RWPE2 (cell line): Measurements from ENCODE around the gene MOK.
"Not testable (repeated sequence)": the region's sequence is repeated elsewhere in the genome, so short reads cannot be mapped to it uniquely, and the experiment has no call there.

Experiments
- ATAC-seq: fragments of 200-7000 bp; cut with Tn5 transposase; 3 replicates; pipeline ENCODE4 v1.9.1; 2021; ENCODE audit warnings: low read depth
- DNase-seq: peaks from one replicate; pipeline ENCODE4 v3.0.0-alpha.2; 2020; ENCODE audit warnings: low spot score
- H3K27ac ChIP-seq: fragments of 450-650 bp; 2 replicates; pipeline ENCODE4 v1.5.1; 2017; ENCODE audit warnings: mild to moderate bottlenecking; ENCODE audit not compliant: poor library complexity, severe bottlenecking
- H3K27me3 ChIP-seq: fragments of 250-450 bp; sonication (Bioruptor Pico); 2 replicates; pipeline ENCODE4 v1.5.1; 2021; ENCODE audit warnings: mild to moderate bottlenecking, moderate library complexity; ENCODE audit not compliant: insufficient read depth, poor library complexity, severe bottlenecking
- H3K36me3 ChIP-seq: fragments of 250-450 bp; sonication (Bioruptor Pico); 2 replicates; pipeline ENCODE4 v1.5.1; 2020; ENCODE audit warnings: low read depth, mild to moderate bottlenecking, moderate library complexity
- H3K4me1 ChIP-seq: fragments of 250-450 bp; sonication (Bioruptor Pico); 2 replicates; pipeline ENCODE4 v1.5.1; 2021; ENCODE audit warnings: mild to moderate bottlenecking, moderate library complexity; ENCODE audit not compliant: insufficient read depth, poor library complexity, severe bottlenecking
- H3K4me3 ChIP-seq: fragments of 250-450 bp; sonication (Bioruptor Pico); 2 replicates; pipeline ENCODE4 v1.5.1; 2021; ENCODE audit warnings: mild to moderate bottlenecking, moderate library complexity; ENCODE audit not compliant: severe bottlenecking
- H3K9me3 ChIP-seq: fragments of 250-450 bp; sonication (Bioruptor Pico); 2 replicates; pipeline ENCODE4 v1.5.1; 2021; ENCODE audit warnings: mild to moderate bottlenecking, moderate library complexity; ENCODE audit not compliant: severe bottlenecking
- CTCF ChIP-seq: fragments of 450-650 bp; IDR thresholded peaks from one replicate; pipeline ENCODE4 v1.5.1; 2017; ENCODE audit warnings: mild to moderate bottlenecking, moderate library complexity; ENCODE audit not compliant: poor library complexity, severe bottlenecking

The MOK gene

DNA sequence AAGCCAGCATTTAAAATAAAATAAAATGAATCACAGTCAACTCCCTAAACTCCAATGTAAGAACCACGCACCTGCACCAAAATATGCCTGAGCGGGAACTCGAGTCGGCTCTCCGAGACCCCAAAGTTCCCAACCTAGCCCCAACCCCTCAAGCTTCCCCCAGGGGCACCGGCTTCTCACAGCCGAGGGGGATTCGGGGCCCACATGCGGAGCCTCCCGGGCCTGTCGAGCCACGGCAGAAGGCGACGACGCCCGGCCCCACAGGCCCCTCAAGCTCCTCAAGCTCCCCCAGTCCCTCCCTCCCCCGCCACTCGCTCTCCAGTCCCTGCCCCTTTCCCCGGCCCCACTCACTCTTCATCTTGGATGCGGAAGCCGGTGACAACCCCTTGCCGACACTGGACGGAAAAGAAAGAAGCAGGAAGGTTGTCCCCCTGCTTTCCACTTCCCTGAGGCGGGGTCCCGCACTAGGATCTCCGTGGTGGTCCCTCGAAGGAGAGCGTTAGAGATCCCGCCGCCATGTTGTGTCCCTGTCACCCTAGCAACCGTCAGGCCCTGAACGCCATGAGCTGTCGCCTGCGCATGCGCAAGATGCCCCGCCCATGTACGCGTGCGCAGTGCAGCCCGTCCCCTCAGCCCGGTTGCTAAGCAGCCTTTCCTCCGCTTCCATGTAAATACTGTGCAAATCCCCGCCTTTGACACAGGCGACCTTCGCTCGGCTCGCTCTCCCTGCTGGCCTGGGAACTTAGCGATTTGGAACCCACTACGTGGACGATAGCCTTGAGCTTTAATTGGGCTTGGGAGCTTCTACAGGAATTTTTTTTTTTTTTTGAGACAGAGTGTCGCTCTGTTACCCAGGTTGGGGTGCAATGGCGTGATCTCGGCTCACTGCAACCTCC lies at the start of gene MOK:
MOK (minus strand) TSS at position 554 of the 896 bp plus-strand sequence; CDS start at position 358, 196 bp downstream.
- DNase-seq (peak; percentile 93), ATAC-seq (peak; percentile 96)
- H3K27me3 ChIP-seq: no peaks in the 10 kb centered on the region
- no peaks in the 10 kb centered on the region for H3K9me3 ChIP-seq
- peaks cover 10% of the 10 kb centered on the region for H3K4me1 ChIP-seq
- no peak for TF ChIP-seq CTCF
- H3K27ac ChIP-seq: peak within 1 kb of the TSS; percentile 42
- no peaks in the 10 kb centered on the region for H3K36me3 ChIP-seq
- H3K4me3 ChIP-seq: peak within 1 kb of the TSS; percentile 56

- H3K27me3 ChIP-seq: no peaks in the 10 kb centered on the region
Observed at GRCh38 chr14:102353126-102353619, 48.2 kb upstream of the MOK start.

DNA sequence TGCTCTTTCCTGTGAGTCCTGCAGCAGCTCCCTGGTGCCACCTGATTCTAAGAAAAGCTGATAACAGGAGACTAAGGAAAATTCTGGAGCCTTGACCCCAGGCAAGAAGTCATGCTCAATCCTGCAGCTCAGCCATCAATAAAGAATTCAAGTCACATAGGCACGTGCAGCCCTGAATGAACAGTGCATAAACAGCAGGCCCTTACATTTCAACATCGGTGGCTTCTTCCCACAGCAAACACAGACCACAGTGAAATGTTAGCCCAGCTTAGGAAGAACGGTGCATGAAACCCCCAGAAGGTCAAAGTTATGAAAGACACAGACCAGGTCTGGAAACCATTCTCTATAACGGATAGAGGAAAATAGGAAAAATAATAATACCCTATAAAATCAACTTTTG lies 47.2 kb upstream of the MOK start:
- no peak overlapping the region for H3K27ac ChIP-seq
- DNase-seq (no peak), ATAC-seq (no peak)
- no peak overlapping the region for H3K4me3 ChIP-seq
- peaks cover 79% of the 10 kb centered on the region for H3K36me3 ChIP-seq
- no peaks in the 10 kb centered on the region for H3K9me3 ChIP-seq
- no peaks in the 10 kb centered on the region for H3K4me1 ChIP-seq
- TF ChIP-seq CTCF: no peak
- no peaks in the 10 kb centered on the region for H3K27me3 ChIP-seq

More at GRCh38 chr14:102353126-102353619, 48.2 kb upstream of the MOK start:
- no peak for TF ChIP-seq CTCF
- DNase-seq: no peak
- Histone ChIP-seq H3K9me3 (no peaks in the 10 kb centered on the region), H3K4me1 (no peaks in the 10 kb centered on the region), H3K27ac (no peak overlapping the region), H3K4me3 (no peak overlapping the region), H3K36me3 (peaks cover 73% of the 10 kb centered on the region)
- ATAC-seq: no peak

- DNase-seq, H3K9me3 ChIP-seq, H3K4me3 ChIP-seq, H3K4me1 ChIP-seq, ATAC-seq, H3K27ac ChIP-seq, H3K27me3 ChIP-seq: not testable (repeated sequence)
- peaks cover 81% of the 10 kb centered on the region for H3K36me3 ChIP-seq
Observed at GRCh38 chr14:102351593-102351992, 46.6 kb upstream of the MOK start.

GRCh38 chr14:102351023-102351422 lies 46.1 kb upstream of the MOK start:
- Histone ChIP-seq H3K9me3 (no peaks in the 10 kb centered on the region), H3K4me1 (no peaks in the 10 kb centered on the region), H3K27me3 (no peaks in the 10 kb centered on the region), H3K36me3 (peaks cover 82% of the 10 kb centered on the region), H3K4me3 (no peak overlapping the region), H3K27ac (no peak overlapping the region)
- ATAC-seq (no peak), DNase-seq (no peak)
- TF ChIP-seq CTCF: no peak
